GM19025 (cell line): ENCODE measurements around the gene AUH.

Experiments used
- ATAC-seq: cut with Tn5 transposase; IDR thresholded peaks from one replicate; pipeline ENCODE4 v1.9.1; 2021; ENCODE audit warnings: mild to moderate bottlenecking, low read depth, moderate library complexity; ENCODE audit not compliant: unreplicated experiment

AUH gene

DNA sequence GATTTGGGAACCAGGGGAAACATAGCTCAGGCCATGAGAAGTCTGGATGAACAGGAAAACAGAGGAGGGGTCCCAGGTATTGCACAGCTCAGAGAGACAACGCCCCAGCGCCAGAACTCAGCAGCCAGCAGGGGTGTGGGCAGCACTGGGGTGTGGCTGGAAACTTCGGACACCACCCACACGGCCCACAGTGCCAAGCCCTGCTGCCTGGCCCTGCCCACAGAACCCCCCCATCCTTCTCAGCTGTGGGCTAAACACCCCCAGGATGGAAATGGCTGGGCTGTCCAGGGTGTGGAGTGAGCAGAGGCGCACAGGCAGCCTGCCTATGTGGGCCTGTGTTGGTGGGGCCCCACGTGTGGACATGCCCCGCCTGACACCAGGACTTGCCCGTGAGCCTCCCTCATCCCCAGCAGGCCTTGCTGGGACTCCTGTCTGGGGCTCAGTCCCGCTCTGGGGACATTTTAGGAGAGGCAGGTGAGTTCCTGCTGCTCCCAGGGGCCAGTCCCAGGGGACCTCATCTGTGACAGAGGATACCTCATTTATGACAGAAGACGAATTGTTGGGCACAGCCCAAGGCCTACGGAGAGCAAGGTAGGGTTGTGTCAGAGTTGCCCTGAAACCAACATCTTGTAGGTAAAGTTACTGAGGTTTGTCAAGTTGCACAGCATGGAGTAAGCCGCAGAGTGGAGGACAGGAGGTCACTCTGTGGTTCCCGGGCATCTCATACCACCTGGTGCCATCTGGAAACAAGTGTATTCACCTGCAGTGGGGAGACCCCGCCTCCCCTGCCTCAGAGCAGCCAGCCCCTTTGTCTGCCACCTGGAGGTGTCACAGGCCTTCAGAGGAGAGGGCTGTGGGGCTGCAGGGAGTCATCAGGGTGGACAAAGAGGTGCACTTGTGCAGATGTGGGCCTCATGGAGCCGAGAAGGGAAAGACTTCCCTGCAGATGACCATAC, 183.2 kb downstream of the AUH start:
- no peak for ATAC-seq

DNA sequence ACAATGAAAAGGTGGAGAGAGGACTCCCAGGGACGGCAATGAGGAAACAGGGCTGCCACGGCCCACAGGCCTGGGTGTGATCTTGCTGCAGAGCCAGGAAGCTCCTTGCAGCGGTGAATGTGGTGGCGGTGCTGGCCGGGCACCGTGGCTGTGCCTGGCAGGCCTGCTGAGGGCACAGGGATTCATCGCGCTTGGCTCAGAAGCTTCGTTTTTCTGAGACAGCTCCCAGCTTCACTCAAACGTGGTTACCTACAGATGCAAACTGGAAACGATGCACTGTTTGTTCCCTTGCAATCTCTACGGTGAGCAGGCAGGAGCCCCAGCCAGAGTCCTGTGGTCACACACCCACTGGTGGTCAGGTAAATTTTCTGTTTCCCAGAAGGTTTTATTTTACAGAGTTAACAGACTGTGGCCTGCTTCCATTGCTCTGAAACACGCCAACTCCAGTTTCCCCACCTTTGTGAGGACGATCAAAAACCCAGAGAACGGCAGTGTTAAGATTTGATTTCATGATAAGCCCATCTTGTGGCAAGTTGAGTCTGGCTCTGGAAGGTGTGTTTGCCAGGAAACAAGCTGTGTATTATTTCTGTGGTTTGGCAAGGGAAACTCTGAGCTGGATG, 183.9 kb downstream of the AUH start:
- ATAC-seq = no peak

DNA sequence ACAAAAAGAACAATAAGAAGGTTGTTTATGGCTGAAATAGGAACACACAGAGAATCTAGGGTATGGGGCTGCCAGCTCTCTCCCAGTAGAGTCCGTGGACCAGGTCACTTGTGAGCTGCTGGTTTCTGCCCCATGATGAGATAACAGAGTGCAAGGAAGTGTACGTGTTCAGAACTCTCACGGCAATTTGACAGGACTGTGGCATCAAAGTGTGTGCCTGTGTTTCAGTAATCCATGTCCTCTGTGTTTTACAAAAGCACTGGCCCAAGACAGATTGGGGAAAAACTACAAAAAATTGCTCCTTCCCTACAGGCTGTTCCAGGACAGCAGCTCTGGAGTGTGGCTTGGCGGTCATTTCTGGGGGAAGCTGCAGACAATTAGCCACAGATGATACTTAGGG, 184.6 kb downstream of the AUH start:
- ATAC-seq = no peak

DNA sequence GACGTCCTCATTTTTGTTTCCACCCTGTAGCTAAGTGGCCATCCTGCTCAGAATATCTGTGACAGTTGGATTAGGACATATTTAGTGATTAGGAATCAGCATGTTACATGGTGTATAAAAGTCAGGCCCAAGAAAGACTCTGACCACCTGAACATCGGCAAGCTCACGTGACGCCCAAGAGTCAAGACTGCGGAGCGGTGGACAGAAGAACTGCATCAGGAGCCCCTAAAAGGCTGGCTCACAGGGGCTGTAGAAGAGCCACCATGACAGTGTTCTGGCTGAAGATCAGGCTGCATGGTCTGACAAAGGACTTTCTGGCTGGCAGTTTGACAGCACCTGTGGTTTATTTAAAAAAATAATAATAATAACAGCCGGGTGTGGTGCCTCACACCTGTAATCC, 185.3 kb downstream of the AUH start:
- ATAC-seq = no peak

DNA sequence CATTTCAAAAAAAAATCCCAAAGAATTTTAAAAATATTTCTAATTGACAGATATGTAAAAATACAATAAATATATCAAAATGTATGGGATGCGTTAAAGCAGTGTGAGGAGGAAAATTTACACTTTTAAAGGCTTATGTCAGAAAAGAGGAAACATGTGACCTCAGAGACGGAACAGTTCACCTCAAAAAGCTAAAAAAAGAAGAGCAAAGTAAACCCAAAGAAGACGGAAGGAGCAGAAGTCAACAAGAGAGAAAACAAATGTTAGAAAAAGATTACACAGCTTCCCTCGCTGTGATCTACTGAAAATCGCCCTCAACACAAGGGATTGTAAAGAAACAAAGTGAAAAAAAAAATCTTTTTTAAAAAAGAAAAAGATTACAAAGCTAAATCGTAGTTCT, 186.9 kb downstream of the AUH start:
- ATAC-seq = no peak

DNA sequence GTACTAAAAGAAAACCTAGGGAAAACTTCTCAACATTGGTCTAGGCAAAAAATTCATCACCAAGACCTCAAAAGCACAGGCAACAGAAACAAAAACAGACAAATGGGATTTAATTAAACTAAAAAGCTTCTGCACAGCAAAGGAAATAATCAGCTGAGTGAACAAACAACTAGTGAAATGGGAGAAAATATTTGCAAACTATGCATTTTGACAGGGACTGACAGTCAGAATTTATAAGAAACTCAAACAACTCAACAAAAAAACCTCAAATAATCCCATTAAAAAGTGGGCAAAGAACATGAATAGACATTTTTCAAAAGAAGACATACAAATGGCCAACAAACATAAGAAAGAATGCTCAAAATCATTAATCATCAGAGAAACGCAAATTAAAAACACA, 189.4 kb downstream of the AUH start:
- ATAC-seq = no peak

DNA sequence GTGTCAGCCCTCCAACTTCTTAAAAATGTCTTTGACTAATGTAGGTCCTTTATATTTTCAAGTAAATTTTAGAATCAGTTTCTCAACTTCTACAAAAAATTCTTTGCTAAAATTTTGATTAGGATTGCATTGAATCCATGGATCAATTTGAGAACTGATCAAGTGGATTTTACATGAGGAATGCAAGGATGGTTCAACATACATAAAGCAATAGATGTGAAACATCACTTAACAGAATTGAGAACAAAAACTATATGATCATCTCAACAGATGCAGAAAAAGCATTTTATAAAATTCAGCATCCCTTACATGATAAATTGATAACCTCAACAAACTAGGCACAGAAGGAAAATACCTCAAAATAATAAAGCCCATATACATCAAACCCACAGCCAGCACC, 190.8 kb downstream of the AUH start:
- no peak for ATAC-seq

DNA sequence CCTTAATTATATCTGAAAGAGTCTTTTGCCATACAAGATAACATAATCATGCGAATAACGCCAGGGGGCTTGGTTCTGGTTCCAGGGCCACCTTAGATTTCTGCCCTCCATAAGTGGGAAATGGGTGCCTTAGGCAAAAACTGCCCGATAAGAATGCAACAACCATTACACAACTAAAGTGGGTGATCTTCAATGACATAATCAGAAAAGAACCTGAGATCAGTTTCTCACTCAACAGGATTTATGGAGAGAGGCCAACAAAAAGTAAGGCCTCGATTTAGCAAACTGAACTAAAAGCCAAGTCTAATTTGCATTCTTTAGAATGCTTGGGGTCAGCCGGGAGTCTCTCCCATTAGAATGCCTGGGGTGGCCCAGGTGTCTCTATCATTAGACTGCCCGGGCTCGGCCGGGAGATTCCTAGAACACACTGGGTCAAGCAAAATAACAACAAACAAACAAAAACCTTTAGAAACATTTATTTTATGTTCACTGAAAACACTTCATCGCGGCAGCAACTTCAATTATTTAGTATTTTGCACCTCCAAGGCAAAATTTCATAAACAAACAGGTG, 194.8 kb downstream of the AUH start:
- no peak for ATAC-seq

DNA sequence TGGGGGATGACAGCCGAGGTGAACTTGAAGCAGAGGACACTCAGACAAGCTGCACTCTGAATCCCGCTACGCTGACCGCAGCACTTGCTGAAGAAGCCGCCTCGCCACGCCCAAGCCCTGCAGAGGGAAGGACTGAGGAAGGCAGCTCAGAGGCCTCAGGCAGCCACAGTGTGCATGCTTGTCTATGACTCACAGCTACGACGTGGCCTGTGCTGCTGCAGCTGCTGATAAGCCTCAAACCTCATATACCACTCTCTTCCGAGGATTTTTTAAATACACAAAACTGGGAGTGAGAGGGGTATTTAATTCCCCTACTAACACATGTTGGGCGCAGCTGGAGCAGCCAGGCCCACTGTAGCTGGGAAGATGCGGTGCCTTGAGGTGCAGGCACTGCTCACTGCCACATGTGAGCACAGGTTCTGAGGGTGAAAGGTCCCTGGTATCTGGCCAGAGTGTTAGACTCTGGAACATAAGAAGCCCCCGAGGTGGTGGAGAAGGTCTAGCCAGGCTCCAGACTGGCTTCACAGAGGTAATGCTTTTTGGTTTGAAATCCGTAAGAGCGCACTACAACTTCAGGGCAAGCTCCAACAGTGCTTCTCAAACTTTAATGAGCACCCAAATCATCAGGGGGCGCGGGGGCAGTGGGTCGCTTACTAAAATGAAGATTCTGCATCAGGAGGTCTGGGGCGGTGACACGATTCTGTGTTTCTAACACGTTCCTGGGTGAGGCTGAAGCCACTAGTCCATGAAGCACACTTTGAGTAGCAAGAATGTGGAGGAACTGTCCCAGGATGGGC, 196.8 kb downstream of the AUH start:
- ATAC-seq = no peak
